ENCODE results near the gene C5orf46. TPM values are rescaled to one million over a fixed set of nuclear protein-coding genes. Genes with fewer than 3 reads are reported as not detected.

C5orf46 gene
- total RNA-seq, 2 experiments from 2014 or later, result not detected

GRCh38 chr5:147902609-147903115, 3.7 kb downstream of the C5orf46 start:
- no peak for TF ChIP-seq EZH2phosphoT487 (IDR thresholded peaks at IDR 0.05; ENCODE audit: borderline replicate concordance, low read depth, low read length)
- no peak for TF ChIP-seq CTCF (conservative IDR thresholded peaks at IDR 0.05; ENCODE audit: low read length)
- Histone ChIP-seq H2AFZ (ENCODE audit: low read length) (no peak overlapping the region), H3K4me2 (ENCODE audit: low read length) (no peak overlapping the region), H3K36me3 (ENCODE audit: insufficient read depth, low read length) (no peaks in the 10 kb centered on the region), H4K20me1 (ENCODE audit: insufficient read depth, low read length) (no peaks in the 10 kb centered on the region), H3K4me1 (ENCODE audit: insufficient read depth, low read length, poor library complexity, severe bottlenecking) (no peaks in the 10 kb centered on the region), H3K27ac (ENCODE audit: low read depth, low read length, poor library complexity, severe bottlenecking) (no peak overlapping the region), H3K9me2 (ENCODE audit: insufficient read depth, low read length) (no peaks in the 10 kb centered on the region), H3K4me3 (ENCODE audit: low read depth, low read length, poor library complexity, severe bottlenecking) (no peak overlapping the region), H3K9me3 (ENCODE audit: low read length) (no peaks in the 10 kb centered on the region), H3K79me2 (ENCODE audit: insufficient read depth, low read depth, low read length) (no peaks in the 10 kb centered on the region)
- no peak for DNase-seq (ENCODE audit: low spot score)
- no TSS peak for BruUV-seq (replicated peaks)
- POLR2A ChIA-PET, result no interaction called here
- intact Hi-C loops (cut with micrococcal nuclease; ENCODE audit: unreplicated experiment), result no loop called here
- CTCF ChIA-PET (ENCODE audit: unreplicated experiment), result no interaction called here

- Histone ChIP-seq H3K27ac (ENCODE audit: low read depth, low read length, poor library complexity, severe bottlenecking) (no peak overlapping the region), H3K9me2 (ENCODE audit: insufficient read depth, low read length) (no peaks in the 10 kb centered on the region), H2AFZ (ENCODE audit: low read length) (no peak overlapping the region), H3K4me2 (ENCODE audit: low read length) (no peak overlapping the region), H3K36me3 (ENCODE audit: insufficient read depth, low read length) (no peaks in the 10 kb centered on the region), H4K20me1 (ENCODE audit: insufficient read depth, low read length) (no peaks in the 10 kb centered on the region), H3K4me1 (ENCODE audit: insufficient read depth, low read length, poor library complexity, severe bottlenecking) (no peaks in the 10 kb centered on the region), H3K9me3 (ENCODE audit: low read length) (no peaks in the 10 kb centered on the region), H3K79me2 (ENCODE audit: insufficient read depth, low read depth, low read length) (no peaks in the 10 kb centered on the region), H3K4me3 (ENCODE audit: low read depth, low read length, poor library complexity, severe bottlenecking) (no peak overlapping the region)
- no peak for DNase-seq (ENCODE audit: low spot score)
- BruUV-seq (replicated peaks), result no TSS peak
- ChIA-PET CTCF (ENCODE audit: unreplicated experiment) (no interaction called here), POLR2A (interaction anchor here (0.5 to 0.6 kb wide), 2 partner anchors 398 to 501 kb away, joined by 3 to 5 read pairs; no protein-coding TSS in a partner anchor)
- TF ChIP-seq CTCF (conservative IDR thresholded peaks at IDR 0.05; ENCODE audit: low read length), result no peak
- no peak for TF ChIP-seq EZH2phosphoT487 (IDR thresholded peaks at IDR 0.05; ENCODE audit: borderline replicate concordance, low read depth, low read length)
- intact Hi-C loops (cut with micrococcal nuclease; ENCODE audit: unreplicated experiment), result no loop called here
These were observed 4.7 kb downstream of the C5orf46 start for GRCh38 chr5:147901599-147902039.

- Histone ChIP-seq H3K4me3 (ENCODE audit: low read depth, low read length, poor library complexity, severe bottlenecking) (no peak overlapping the region), H2AFZ (ENCODE audit: low read length) (no peak overlapping the region), H3K27ac (ENCODE audit: low read depth, low read length, poor library complexity, severe bottlenecking) (no peak overlapping the region), H3K4me1 (ENCODE audit: insufficient read depth, low read length, poor library complexity, severe bottlenecking) (no peaks in the 10 kb centered on the region), H3K79me2 (ENCODE audit: insufficient read depth, low read depth, low read length) (no peaks in the 10 kb centered on the region), H4K20me1 (ENCODE audit: insufficient read depth, low read length) (no peaks in the 10 kb centered on the region), H3K9me3 (ENCODE audit: low read length) (no peaks in the 10 kb centered on the region), H3K4me2 (ENCODE audit: low read length) (no peak overlapping the region), H3K36me3 (ENCODE audit: insufficient read depth, low read length) (no peaks in the 10 kb centered on the region), H3K9me2 (ENCODE audit: insufficient read depth, low read length) (no peaks in the 10 kb centered on the region)
- intact Hi-C loops (cut with micrococcal nuclease; ENCODE audit: unreplicated experiment), result no loop called here
- ChIA-PET POLR2A (no interaction called here), CTCF (ENCODE audit: unreplicated experiment) (no interaction called here)
- BruUV-seq (replicated peaks), result no TSS peak
- TF ChIP-seq CTCF (conservative IDR thresholded peaks at IDR 0.05; ENCODE audit: low read length), result no peak
- TF ChIP-seq EZH2phosphoT487 (IDR thresholded peaks at IDR 0.05; ENCODE audit: borderline replicate concordance, low read depth, low read length), result no peak
- DNase-seq (ENCODE audit: low spot score), result no peak
These were observed 7.4 kb downstream of the C5orf46 start for GRCh38 chr5:147898875-147899401.
